ENCODE results near the gene PHACTR3. TPM values are rescaled to one million over a fixed set of nuclear protein-coding genes. Genes with fewer than 3 reads are reported as not detected.

Gene PHACTR3
- total RNA-seq, 1 donor: not detected

DNA sequence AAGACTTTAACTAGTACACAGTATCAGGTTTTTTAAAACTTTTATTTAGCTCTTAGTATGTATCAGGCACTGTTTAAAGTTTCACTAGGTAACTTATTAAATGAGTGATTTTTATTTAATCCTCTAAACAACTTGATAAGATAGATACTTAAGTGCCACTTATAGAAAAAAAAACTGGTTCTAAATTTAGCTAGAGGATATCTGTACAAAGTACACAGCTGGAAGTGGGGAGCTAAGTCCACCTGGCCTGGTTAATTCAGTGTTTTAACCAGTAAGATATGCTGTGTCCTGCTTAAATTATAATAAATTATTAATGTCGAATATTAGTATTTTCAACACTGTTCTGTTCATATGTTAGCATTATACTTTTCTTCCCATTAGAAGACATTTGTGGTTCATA is 291.6 kb downstream of the PHACTR3 start:
- H3K9me3 ChIP-seq (ENCODE audit: low read depth, low read length): no peaks in the 10 kb centered on the region
- TF ChIP-seq, protein P1, sequence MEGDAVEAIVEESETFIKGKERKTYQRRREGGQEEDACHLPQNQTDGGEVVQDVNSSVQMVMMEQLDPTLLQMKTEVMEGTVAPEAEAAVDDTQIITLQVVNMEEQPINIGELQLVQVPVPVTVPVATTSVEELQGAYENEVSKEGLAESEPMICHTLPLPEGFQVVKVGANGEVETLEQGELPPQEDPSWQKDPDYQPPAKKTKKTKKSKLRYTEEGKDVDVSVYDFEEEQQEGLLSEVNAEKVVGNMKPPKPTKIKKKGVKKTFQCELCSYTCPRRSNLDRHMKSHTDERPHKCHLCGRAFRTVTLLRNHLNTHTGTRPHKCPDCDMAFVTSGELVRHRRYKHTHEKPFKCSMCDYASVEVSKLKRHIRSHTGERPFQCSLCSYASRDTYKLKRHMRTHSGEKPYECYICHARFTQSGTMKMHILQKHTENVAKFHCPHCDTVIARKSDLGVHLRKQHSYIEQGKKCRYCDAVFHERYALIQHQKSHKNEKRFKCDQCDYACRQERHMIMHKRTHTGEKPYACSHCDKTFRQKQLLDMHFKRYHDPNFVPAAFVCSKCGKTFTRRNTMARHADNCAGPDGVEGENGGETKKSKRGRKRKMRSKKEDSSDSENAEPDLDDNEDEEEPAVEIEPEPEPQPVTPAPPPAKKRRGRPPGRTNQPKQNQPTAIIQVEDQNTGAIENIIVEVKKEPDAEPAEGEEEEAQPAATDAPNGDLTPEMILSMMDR (IDR thresholded peaks at IDR 0.05; ENCODE audit: extremely low read depth, low read depth, low read length): no peak

More for the DNA sequence above, 291.6 kb downstream of the PHACTR3 start:
- H3K4me1 ChIP-seq (ENCODE audit: insufficient read depth, low read length): no peaks in the 10 kb centered on the region
- no peak overlapping the region for H3K4me2 ChIP-seq (ENCODE audit: insufficient read depth, low read length)
- no peaks in the 10 kb centered on the region for H4K20me1 ChIP-seq (ENCODE audit: insufficient read depth, low read length)
- no peaks in the 10 kb centered on the region for H3K79me2 ChIP-seq (ENCODE audit: insufficient read depth, low read length)
- no peak overlapping the region for H2AFZ ChIP-seq (ENCODE audit: low read length)
- H3K27me3 ChIP-seq (ENCODE audit: insufficient read depth, low read length): no peaks in the 10 kb centered on the region
- H3K36me3 ChIP-seq (ENCODE audit: insufficient read depth, low read length): no peaks in the 10 kb centered on the region
- no peak overlapping the region for H3K27ac ChIP-seq (ENCODE audit: low read depth, low read length)
- H3K4me3 ChIP-seq (ENCODE audit: insufficient read depth, low read length): no peak overlapping the region
- DNase-seq (ENCODE audit: insufficient read length, low spot score, missing footprints): no peak

Small RNAs within 50 kb of the gene (small RNA-seq; reads per million reads assigned to genes)
- not detected for gene RNU7-141P

Data from osteoblast (primary cell).